ENCODE data around the gene DNAJC11.

The DNAJC11 gene

GRCh38 chr1:6730880-6731279 is 29.3 kb upstream of the DNAJC11 start:
- Histone ChIP-seq H3K9ac (ENCODE audit: low read depth in 1 of 2, low read length in 2 of 2) (no peak overlapping the region), H3K4me3 (ENCODE audit: low read depth in 1 of 2, low read length in 2 of 2) (no peak overlapping the region), H3K36me3 (ENCODE audit: control insufficient read depth in 1 of 2, insufficient read depth in 2 of 2, low read length in 2 of 2) (no peaks in the 10 kb centered on the region), H3K9me3 (ENCODE audit: control insufficient read depth in 1 of 2, low read length in 2 of 2) (no peaks in the 10 kb centered on the region), H3K4me1 (ENCODE audit: control insufficient read depth in 1 of 2, insufficient read depth in 2 of 2, low read length in 2 of 2) (peaks cover 0 to 3% of the 10 kb centered on the region in 2 donors), H3K27ac (ENCODE audit: low read depth, low read length) (no peak overlapping the region), H3K27me3 (ENCODE audit: control insufficient read depth in 1 of 2, insufficient read depth in 2 of 2, low read length in 2 of 2) (peaks cover 4 to 6% of the 10 kb centered on the region in 2 donors)

GRCh38 chr1:6730473-6730872 is 28.9 kb upstream of the DNAJC11 start:
- H3K36me3 ChIP-seq (ENCODE audit: control insufficient read depth in 1 of 2, insufficient read depth in 2 of 2, low read length in 2 of 2), result no peaks in the 10 kb centered on the region
- no peak overlapping the region for H3K4me3 ChIP-seq (ENCODE audit: low read depth in 1 of 2, low read length in 2 of 2)
- no peak overlapping the region for H3K9ac ChIP-seq (ENCODE audit: low read depth in 1 of 2, low read length in 2 of 2)
- H3K27me3 ChIP-seq (ENCODE audit: control insufficient read depth in 1 of 2, insufficient read depth in 2 of 2, low read length in 2 of 2), result peaks cover 4 to 6% of the 10 kb centered on the region in 2 donors
- no peaks in the 10 kb centered on the region for H3K4me1 ChIP-seq (ENCODE audit: control insufficient read depth in 1 of 2, insufficient read depth in 2 of 2, low read length in 2 of 2)
- no peak overlapping the region for H3K27ac ChIP-seq (ENCODE audit: low read depth, low read length)
- no peaks in the 10 kb centered on the region for H3K9me3 ChIP-seq (ENCODE audit: control insufficient read depth in 1 of 2, low read length in 2 of 2)

DNA sequence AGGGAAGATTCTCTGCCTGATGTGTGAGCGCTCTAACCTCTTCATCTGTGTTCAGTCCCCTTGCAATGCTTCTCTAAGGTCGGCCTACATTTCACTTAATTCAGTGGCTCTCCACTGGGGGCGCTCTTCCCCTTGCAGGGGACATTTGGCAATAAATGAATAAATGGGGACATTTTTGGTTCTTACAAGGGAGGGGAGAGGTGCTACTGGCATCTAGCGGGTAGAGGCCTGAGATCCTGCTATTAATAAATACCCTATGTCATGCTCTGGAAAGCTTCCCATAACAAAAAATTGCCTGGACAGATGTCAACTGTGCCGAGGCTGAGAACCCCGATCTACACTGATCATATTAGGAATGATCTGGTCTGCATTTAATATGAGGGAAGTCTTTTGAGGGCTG is 25.9 kb upstream of the DNAJC11 start:
- Histone ChIP-seq H3K27ac (ENCODE audit: low read depth, low read length) (no peak overlapping the region), H3K9me3 (ENCODE audit: control insufficient read depth in 1 of 2, low read length in 2 of 2) (no peaks in the 10 kb centered on the region), H3K4me3 (ENCODE audit: low read depth in 1 of 2, low read length in 2 of 2) (no peak overlapping the region), H3K27me3 (ENCODE audit: control insufficient read depth in 1 of 2, insufficient read depth in 2 of 2, low read length in 2 of 2) (peaks cover 4 to 6% of the 10 kb centered on the region in 2 donors), H3K9ac (ENCODE audit: low read depth in 1 of 2, low read length in 2 of 2) (no peak overlapping the region), H3K36me3 (ENCODE audit: control insufficient read depth in 1 of 2, insufficient read depth in 2 of 2, low read length in 2 of 2) (no peaks in the 10 kb centered on the region), H3K4me1 (ENCODE audit: control insufficient read depth in 1 of 2, insufficient read depth in 2 of 2, low read length in 2 of 2) (no peaks in the 10 kb centered on the region)

- no peaks in the 10 kb centered on the region for H3K9me3 ChIP-seq (ENCODE audit: control insufficient read depth in 1 of 2, low read length in 2 of 2)
These were observed 24.6 kb upstream of the DNAJC11 start for GRCh38 chr1:6726253-6726652.

DNA sequence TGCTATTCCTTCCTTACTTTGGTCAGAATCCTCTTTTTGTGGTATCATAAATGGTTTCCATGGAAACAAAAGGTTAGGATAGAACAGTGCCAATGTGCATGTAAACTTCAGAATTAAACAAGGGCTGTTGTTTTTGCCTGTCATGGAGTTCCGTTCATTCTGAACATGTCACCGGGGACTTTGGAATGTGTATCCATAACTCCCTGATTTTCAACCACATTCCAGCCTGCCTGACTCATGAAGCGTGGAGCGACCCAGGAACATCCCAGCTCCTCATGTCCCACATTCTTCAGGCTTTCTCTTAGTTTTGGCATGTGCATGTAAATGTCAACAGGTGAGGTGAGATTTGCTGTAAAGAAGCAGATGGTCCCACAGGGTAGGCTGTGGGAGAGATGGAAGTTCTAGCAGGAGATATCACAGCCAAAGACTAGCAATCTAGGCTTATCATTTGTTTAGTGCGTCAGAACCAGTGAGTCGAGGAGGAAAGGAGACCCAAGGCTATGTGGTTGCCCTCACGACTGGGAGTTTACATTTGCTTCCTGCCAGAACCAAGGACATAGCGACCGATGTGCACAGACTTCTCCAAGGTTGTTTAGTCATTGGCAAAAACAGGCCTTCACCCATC is 23.0 kb upstream of the DNAJC11 start:
- Histone ChIP-seq H3K4me3 (ENCODE audit: low read depth in 1 of 2, low read length in 2 of 2) (no peak overlapping the region), H3K9ac (ENCODE audit: low read depth in 1 of 2, low read length in 2 of 2) (no peak overlapping the region), H3K27me3 (ENCODE audit: control insufficient read depth in 1 of 2, insufficient read depth in 2 of 2, low read length in 2 of 2) (peaks cover 0 to 4% of the 10 kb centered on the region in 2 donors), H3K36me3 (ENCODE audit: control insufficient read depth in 1 of 2, insufficient read depth in 2 of 2, low read length in 2 of 2) (no peaks in the 10 kb centered on the region), H3K9me3 (ENCODE audit: control insufficient read depth in 1 of 2, low read length in 2 of 2) (no peaks in the 10 kb centered on the region), H3K4me1 (ENCODE audit: control insufficient read depth in 1 of 2, insufficient read depth in 2 of 2, low read length in 2 of 2) (no peaks in the 10 kb centered on the region), H3K27ac (ENCODE audit: low read depth, low read length) (no peak overlapping the region)

More at GRCh38 chr1:6726253-6726652, 24.6 kb upstream of the DNAJC11 start:
- H3K27me3 ChIP-seq (ENCODE audit: control insufficient read depth in 1 of 2, insufficient read depth in 2 of 2, low read length in 2 of 2), result peaks cover 4 to 6% of the 10 kb centered on the region in 2 donors
- H3K4me1 ChIP-seq (ENCODE audit: control insufficient read depth in 1 of 2, insufficient read depth in 2 of 2, low read length in 2 of 2), result no peaks in the 10 kb centered on the region
- H3K9ac ChIP-seq (ENCODE audit: low read depth in 1 of 2, low read length in 2 of 2), result no peak overlapping the region
- H3K36me3 ChIP-seq (ENCODE audit: control insufficient read depth in 1 of 2, insufficient read depth in 2 of 2, low read length in 2 of 2), result no peaks in the 10 kb centered on the region
- no peak overlapping the region for H3K27ac ChIP-seq (ENCODE audit: low read depth, low read length)
- H3K4me3 ChIP-seq (ENCODE audit: low read depth in 1 of 2, low read length in 2 of 2), result no peak overlapping the region

GRCh38 chr1:6723621-6724428 is 22.2 kb upstream of the DNAJC11 start:
- Histone ChIP-seq H3K4me1 (ENCODE audit: control insufficient read depth in 1 of 2, insufficient read depth in 2 of 2, low read length in 2 of 2) (no peaks in the 10 kb centered on the region), H3K27me3 (ENCODE audit: control insufficient read depth in 1 of 2, insufficient read depth in 2 of 2, low read length in 2 of 2) (peaks cover 0 to 3% of the 10 kb centered on the region in 2 donors), H3K9me3 (ENCODE audit: control insufficient read depth in 1 of 2, low read length in 2 of 2) (no peaks in the 10 kb centered on the region), H3K27ac (ENCODE audit: low read depth, low read length) (no peak overlapping the region), H3K9ac (ENCODE audit: low read depth in 1 of 2, low read length in 2 of 2) (no peak overlapping the region), H3K36me3 (ENCODE audit: control insufficient read depth in 1 of 2, insufficient read depth in 2 of 2, low read length in 2 of 2) (no peaks in the 10 kb centered on the region), H3K4me3 (ENCODE audit: low read depth in 1 of 2, low read length in 2 of 2) (no peak overlapping the region)

DNA sequence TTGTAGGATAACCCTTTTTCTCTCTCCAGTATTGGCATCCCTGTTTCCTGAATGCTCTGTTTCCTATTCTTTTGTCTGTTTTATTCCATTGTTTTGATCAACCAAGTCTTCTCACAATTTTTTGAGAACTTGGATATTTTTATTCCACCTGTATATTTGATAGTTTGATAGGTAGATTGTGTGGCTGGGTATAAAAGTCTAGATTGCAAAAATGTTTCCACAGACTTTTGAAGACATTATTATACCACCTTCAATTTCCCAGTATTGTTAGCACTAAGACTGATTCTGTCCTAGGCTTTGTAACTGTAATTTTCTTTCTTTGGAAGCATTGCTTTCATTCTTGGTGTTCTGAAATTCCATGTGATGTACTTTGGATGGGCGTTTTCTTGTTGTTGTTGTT is 9.6 kb upstream of the DNAJC11 start:
- Histone ChIP-seq H3K4me1 (ENCODE audit: control insufficient read depth in 1 of 2, insufficient read depth in 2 of 2, low read length in 2 of 2) (peaks cover 0 to 4% of the 10 kb centered on the region in 2 donors), H3K9ac (ENCODE audit: low read depth in 1 of 2, low read length in 2 of 2) (no peak overlapping the region), H3K36me3 (ENCODE audit: control insufficient read depth in 1 of 2, insufficient read depth in 2 of 2, low read length in 2 of 2) (no peaks in the 10 kb centered on the region), H3K9me3 (ENCODE audit: control insufficient read depth in 1 of 2, low read length in 2 of 2) (no peaks in the 10 kb centered on the region), H3K4me3 (ENCODE audit: low read depth in 1 of 2, low read length in 2 of 2) (no peak overlapping the region), H3K27me3 (ENCODE audit: control insufficient read depth in 1 of 2, insufficient read depth in 2 of 2, low read length in 2 of 2) (no peaks in the 10 kb centered on the region), H3K27ac (ENCODE audit: low read depth, low read length) (no peak overlapping the region)

GRCh38 chr1:6704746-6705145 is 3.1 kb upstream of the DNAJC11 start:
- H3K27ac ChIP-seq (ENCODE audit: low read depth, low read length), result no peak overlapping the region
- H3K27me3 ChIP-seq (ENCODE audit: control insufficient read depth in 1 of 2, insufficient read depth in 2 of 2, low read length in 2 of 2), result no peaks in the 10 kb centered on the region
- H3K36me3 ChIP-seq (ENCODE audit: control insufficient read depth in 1 of 2, insufficient read depth in 2 of 2, low read length in 2 of 2), result no peaks in the 10 kb centered on the region
- no peak overlapping the region for H3K4me3 ChIP-seq (ENCODE audit: low read depth in 1 of 2, low read length in 2 of 2)
- H3K9me3 ChIP-seq (ENCODE audit: control insufficient read depth in 1 of 2, low read length in 2 of 2), result no peaks in the 10 kb centered on the region
- H3K4me1 ChIP-seq (ENCODE audit: control insufficient read depth in 1 of 2, insufficient read depth in 2 of 2, low read length in 2 of 2), result peaks cover 9 to 18% of the 10 kb centered on the region in 2 donors
- H3K9ac ChIP-seq (ENCODE audit: low read depth in 1 of 2, low read length in 2 of 2), result no peak overlapping the region

- Histone ChIP-seq H3K27ac (ENCODE audit: low read depth, low read length) (no peak overlapping the region), H3K36me3 (ENCODE audit: control insufficient read depth in 1 of 2, insufficient read depth in 2 of 2, low read length in 2 of 2) (no peaks in the 10 kb centered on the region), H3K9me3 (ENCODE audit: control insufficient read depth in 1 of 2, low read length in 2 of 2) (no peaks in the 10 kb centered on the region), H3K4me1 (ENCODE audit: control insufficient read depth in 1 of 2, insufficient read depth in 2 of 2, low read length in 2 of 2) (peaks cover 9 to 20% of the 10 kb centered on the region in 2 donors), H3K4me3 (ENCODE audit: low read depth in 1 of 2, low read length in 2 of 2) (no peak overlapping the region), H3K27me3 (ENCODE audit: control insufficient read depth in 1 of 2, insufficient read depth in 2 of 2, low read length in 2 of 2) (no peaks in the 10 kb centered on the region), H3K9ac (ENCODE audit: low read depth in 1 of 2, low read length in 2 of 2) (no peak overlapping the region)
These were observed 1.4 kb upstream of the DNAJC11 start for GRCh38 chr1:6703016-6703415.

- Histone ChIP-seq H3K27ac (ENCODE audit: low read depth, low read length) (no peak overlapping the region), H3K9ac (ENCODE audit: low read depth in 1 of 2, low read length in 2 of 2) (peak overlapping the region; percentile 84 to 85), H3K4me1 (ENCODE audit: control insufficient read depth in 1 of 2, insufficient read depth in 2 of 2, low read length in 2 of 2) (peaks cover 9 to 16% of the 10 kb centered on the region in 2 donors)
These were observed 671 bp downstream of the DNAJC11 start for GRCh38 chr1:6700853-6701436.

More at GRCh38 chr1:6700853-6701436, 671 bp downstream of the DNAJC11 start:
- H3K36me3 ChIP-seq (ENCODE audit: control insufficient read depth in 1 of 2, insufficient read depth in 2 of 2, low read length in 2 of 2), result peaks cover 0 to 4% of the 10 kb centered on the region in 2 donors
- no peaks in the 10 kb centered on the region for H3K9me3 ChIP-seq (ENCODE audit: control insufficient read depth in 1 of 2, low read length in 2 of 2)
- peak overlapping the region; percentile 87 to 95 for H3K4me3 ChIP-seq (ENCODE audit: low read depth in 1 of 2, low read length in 2 of 2)
- H3K27me3 ChIP-seq (ENCODE audit: control insufficient read depth in 1 of 2, insufficient read depth in 2 of 2, low read length in 2 of 2), result no peaks in the 10 kb centered on the region
